Measurements from ENCODE around the gene GSN. TPM values are rescaled to one million over a fixed set of nuclear protein-coding genes. Genes with fewer than 3 reads are reported as not detected.
A peak's percentile ranks its signal among the peaks of the same experiment; 100 is the strongest.

The GSN gene
- total and polyA plus RNA-seq, 4 donors, result 18.8 to 402 (median 51.6) TPM

- peak overlapping the region in 1 of 3 donors; percentile 50 for H3K4me3 ChIP-seq (ENCODE audit: low read depth in 1 of 3, low read length in 3 of 3)
- H3K9ac ChIP-seq (ENCODE audit: low read depth in 1 of 2, low read length in 2 of 2), result no peak overlapping the region
- DNase-seq (ENCODE audit: low spot score), result no peak
- H3K27ac ChIP-seq (ENCODE audit: low read depth in 1 of 2, low read length in 2 of 2), result no peak overlapping the region
- TF ChIP-seq HNF4G (IDR thresholded peaks at IDR 0.05) (no peak), ZBTB33 (IDR thresholded peaks at IDR 0.05) (no peak), FOXA1 (IDR thresholded peaks at IDR 0.05) (no peak), YY1 (IDR thresholded peaks at IDR 0.05) (no peak), EGR1 (IDR thresholded peaks at IDR 0.05; ENCODE audit: low read depth in 2 of 2) (no peak), REST (IDR thresholded peaks at IDR 0.05) (no peak)
- TF ChIP-seq, protein P1, sequence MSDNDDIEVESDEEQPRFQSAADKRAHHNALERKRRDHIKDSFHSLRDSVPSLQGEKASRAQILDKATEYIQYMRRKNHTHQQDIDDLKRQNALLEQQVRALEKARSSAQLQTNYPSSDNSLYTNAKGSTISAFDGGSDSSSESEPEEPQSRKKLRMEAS (IDR thresholded peaks at IDR 0.05), result no peak
- 56% methylated on average over 13 of the region's 13 CpGs for WGBS
- no peaks in the 10 kb centered on the region for H3K9me3 ChIP-seq (ENCODE audit: control insufficient read depth in 4 of 4, low read length in 3 of 4)
- H3K4me1 ChIP-seq (ENCODE audit: control insufficient read depth in 4 of 4, insufficient read depth in 4 of 4, low read length in 3 of 4), result peaks cover 4 to 9% (median 7%) of the 10 kb centered on the region in 4 donors
- H3K27me3 ChIP-seq (ENCODE audit: control insufficient read depth in 4 of 4, insufficient read depth in 4 of 4, low read length in 3 of 4), result no peaks in the 10 kb centered on the region
- peaks cover 0 to 4% (median 2%) of the 10 kb centered on the region in 4 donors for H3K36me3 ChIP-seq (ENCODE audit: control insufficient read depth in 4 of 4, insufficient read depth in 3 of 4, low read depth in 1 of 4, low read length in 3 of 4)
Observed at GRCh38 chr9:121298689-121299466, 30.9 kb downstream of the GSN start.

DNA sequence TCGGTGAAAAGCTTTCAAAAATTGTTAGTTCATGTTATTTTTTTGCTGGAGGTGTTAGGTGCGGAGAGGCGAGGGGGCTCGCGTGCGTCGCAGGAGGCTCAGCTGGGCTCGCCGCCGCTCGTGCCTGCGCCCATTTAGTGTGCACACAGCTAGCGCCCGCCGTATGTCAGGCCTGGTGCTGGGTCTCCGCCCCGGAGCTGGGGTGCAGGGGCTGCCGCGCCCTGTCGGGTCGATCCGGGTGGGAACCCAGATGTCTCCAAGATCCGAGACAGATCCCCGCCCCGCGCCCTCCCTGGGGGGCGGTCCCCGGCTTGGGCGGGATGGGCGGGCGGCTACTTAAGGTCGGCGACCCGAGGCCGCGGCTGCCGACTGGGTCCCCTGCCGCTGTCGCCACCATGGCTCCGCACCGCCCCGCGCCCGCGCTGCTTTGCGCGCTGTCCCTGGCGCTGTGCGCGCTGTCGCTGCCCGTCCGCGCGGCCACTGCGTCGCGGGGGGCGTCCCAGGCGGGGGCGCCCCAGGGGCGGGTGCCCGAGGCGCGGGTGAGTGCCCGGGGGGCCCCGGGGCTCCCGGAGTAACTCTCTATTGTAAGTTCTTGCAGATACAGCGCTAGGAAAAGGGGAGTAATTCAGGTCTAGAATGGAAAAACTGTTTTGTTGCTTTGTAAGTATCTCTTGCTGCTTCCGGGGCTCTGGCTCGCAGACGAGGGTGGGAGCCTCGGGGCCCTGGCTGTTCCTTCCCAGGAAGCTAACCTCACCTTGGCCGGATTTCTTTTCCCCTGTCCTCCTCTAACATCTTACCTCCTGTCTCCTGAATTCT lies 31.7 kb downstream of the GSN start:
- H3K9me3 ChIP-seq (ENCODE audit: control insufficient read depth in 4 of 4, low read length in 3 of 4), result no peaks in the 10 kb centered on the region
- no peak overlapping the region for H3K27ac ChIP-seq (ENCODE audit: low read depth in 1 of 2, low read length in 2 of 2)
- 5% methylated on average over 74 of the region's 74 CpGs for WGBS
- peaks cover 0 to 6% (median 2%) of the 10 kb centered on the region in 4 donors for H3K36me3 ChIP-seq (ENCODE audit: control insufficient read depth in 4 of 4, insufficient read depth in 3 of 4, low read depth in 1 of 4, low read length in 3 of 4)
- H3K9ac ChIP-seq (ENCODE audit: low read depth in 1 of 2, low read length in 2 of 2), result peak overlapping the region; percentile 48
- DNase-seq (ENCODE audit: low spot score), result peak; percentile 68
- no peak for TF ChIP-seq JUND (IDR thresholded peaks at IDR 0.05)
- no peak for TF ChIP-seq NR2F2 (IDR thresholded peaks at IDR 0.05)
- TF ChIP-seq YY1 (IDR thresholded peaks at IDR 0.05), result no peak
- no peak for TF ChIP-seq SP1 (IDR thresholded peaks at IDR 0.05)
- TF ChIP-seq FOXA1 (IDR thresholded peaks at IDR 0.05), result no peak
- no peak for TF ChIP-seq CTCF (IDR thresholded peaks at IDR 0.05; ENCODE audit: low read depth, low read length, missing input control)
- no peak for TF ChIP-seq EGR1 (IDR thresholded peaks at IDR 0.05; ENCODE audit: low read depth in 2 of 2)
- no peak for TF ChIP-seq RAD21 (IDR thresholded peaks at IDR 0.05)
- no peak for TF ChIP-seq GABPA (IDR thresholded peaks at IDR 0.05 in 1 of 2, conservative IDR thresholded peaks at IDR 0.05 in 1 of 2)
- no peak for TF ChIP-seq RXRA (IDR thresholded peaks at IDR 0.05)
- TF ChIP-seq HNF4G (IDR thresholded peaks at IDR 0.05), result no peak
- TF ChIP-seq, protein P2, sequence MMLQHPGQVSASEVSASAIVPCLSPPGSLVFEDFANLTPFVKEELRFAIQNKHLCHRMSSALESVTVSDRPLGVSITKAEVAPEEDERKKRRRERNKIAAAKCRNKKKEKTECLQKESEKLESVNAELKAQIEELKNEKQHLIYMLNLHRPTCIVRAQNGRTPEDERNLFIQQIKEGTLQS (IDR thresholded peaks at IDR 0.05), result no peak
- TF ChIP-seq FOXA2 (IDR thresholded peaks at IDR 0.05), result no peak
- no peak for TF ChIP-seq ZBTB33 (IDR thresholded peaks at IDR 0.05)
- no peak for TF ChIP-seq TAF1 (conservative IDR thresholded peaks at IDR 0.05)
- H3K4me1 ChIP-seq (ENCODE audit: control insufficient read depth in 4 of 4, insufficient read depth in 4 of 4, low read length in 3 of 4), result peaks cover 4 to 9% (median 7%) of the 10 kb centered on the region in 4 donors
- H3K27me3 ChIP-seq (ENCODE audit: control insufficient read depth in 4 of 4, insufficient read depth in 4 of 4, low read length in 3 of 4), result no peaks in the 10 kb centered on the region
- H3K4me3 ChIP-seq (ENCODE audit: low read depth in 1 of 3, low read length in 3 of 3), result peak overlapping the region; percentile 13 to 52 (median 50)
